ENCODE measurements around the gene EDEM2. TPM values are rescaled to one million over a fixed set of nuclear protein-coding genes. Genes with fewer than 3 reads are reported as not detected.

The EDEM2 gene
- total RNA-seq, 2 donors from 2014 or later = 24.6 to 25.3 TPM

DNA sequence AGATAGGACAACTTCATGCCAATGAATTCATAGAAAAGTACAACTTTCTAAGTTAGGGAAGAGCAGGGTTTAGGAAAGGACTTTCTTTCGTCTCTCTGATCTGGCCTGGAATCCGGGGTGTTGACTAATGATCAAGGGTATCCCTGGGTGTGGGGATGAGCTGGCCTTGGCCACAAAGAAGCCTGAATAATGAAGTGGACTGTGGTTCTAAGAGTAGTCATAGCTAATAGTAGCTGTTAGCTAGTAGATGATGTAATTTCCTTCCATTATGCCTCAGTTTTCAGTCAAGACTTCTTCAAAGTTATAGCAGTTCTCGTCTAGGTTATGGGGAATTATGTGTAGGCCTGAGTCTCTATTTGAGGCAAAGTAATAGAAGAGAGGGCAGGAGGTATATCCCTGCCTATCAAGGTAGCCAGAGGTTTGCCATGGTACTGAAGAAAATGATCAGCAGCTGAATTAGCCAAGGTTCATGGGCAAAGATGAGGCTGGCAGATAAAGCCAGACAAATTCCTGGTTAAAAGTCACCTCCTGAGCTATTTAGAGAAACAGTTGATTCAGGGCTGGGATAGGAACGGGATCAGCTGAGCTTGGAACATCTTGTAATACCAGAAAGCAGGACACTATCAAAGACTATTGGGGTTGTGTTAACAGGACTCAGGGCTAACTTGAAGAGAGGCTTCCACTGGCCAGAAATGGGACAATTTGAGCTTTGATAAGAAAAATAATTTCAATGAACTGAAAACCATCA lies 35.8 kb downstream of the EDEM2 start:
- Histone ChIP-seq H3K4me3 (no peak overlapping the region), H3K27ac (no peak overlapping the region), H3K27me3 (replicated peaks; ENCODE audit: insufficient read depth) (no peaks in the 10 kb centered on the region), H3K36me3 (peaks cover 16% of the 10 kb centered on the region), H3K4me1 (ENCODE audit: control insufficient read depth in 1 of 2, low read depth in 2 of 2) (peaks cover 0 to 4% of the 10 kb centered on the region in 2 donors), H3K9me3 (no peaks in the 10 kb centered on the region)
- ATAC-seq (ENCODE audit: insufficient number of reproducible peaks, low FRiP score, low read depth) (no peak), DNase-seq (ENCODE audit: low spot score) (no peak)
- TF ChIP-seq, protein P1, sequence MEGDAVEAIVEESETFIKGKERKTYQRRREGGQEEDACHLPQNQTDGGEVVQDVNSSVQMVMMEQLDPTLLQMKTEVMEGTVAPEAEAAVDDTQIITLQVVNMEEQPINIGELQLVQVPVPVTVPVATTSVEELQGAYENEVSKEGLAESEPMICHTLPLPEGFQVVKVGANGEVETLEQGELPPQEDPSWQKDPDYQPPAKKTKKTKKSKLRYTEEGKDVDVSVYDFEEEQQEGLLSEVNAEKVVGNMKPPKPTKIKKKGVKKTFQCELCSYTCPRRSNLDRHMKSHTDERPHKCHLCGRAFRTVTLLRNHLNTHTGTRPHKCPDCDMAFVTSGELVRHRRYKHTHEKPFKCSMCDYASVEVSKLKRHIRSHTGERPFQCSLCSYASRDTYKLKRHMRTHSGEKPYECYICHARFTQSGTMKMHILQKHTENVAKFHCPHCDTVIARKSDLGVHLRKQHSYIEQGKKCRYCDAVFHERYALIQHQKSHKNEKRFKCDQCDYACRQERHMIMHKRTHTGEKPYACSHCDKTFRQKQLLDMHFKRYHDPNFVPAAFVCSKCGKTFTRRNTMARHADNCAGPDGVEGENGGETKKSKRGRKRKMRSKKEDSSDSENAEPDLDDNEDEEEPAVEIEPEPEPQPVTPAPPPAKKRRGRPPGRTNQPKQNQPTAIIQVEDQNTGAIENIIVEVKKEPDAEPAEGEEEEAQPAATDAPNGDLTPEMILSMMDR (IDR thresholded peaks at IDR 0.05) = no peak

DNA sequence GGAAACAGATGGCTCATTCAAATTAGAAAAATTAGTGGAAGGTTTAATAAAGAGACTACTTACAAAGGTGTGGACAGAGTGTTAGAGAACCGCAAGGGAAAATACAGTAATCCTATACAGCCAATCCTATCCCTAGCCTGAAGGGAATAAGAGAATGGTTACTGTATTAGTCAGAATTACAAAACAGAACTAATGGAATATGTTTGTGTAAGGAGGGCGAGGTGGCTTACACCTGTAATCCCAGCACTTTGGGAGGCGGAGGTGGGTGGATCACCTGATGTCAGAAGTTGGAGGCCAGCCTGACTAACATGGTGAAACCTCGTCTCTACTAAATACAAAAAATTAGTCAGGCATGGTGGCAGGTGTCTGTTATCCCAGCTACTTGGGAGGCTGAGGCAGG lies 38.2 kb downstream of the EDEM2 start:
- Histone ChIP-seq H3K9me3 (no peaks in the 10 kb centered on the region), H3K27me3 (replicated peaks; ENCODE audit: insufficient read depth) (no peaks in the 10 kb centered on the region), H3K4me1 (ENCODE audit: control insufficient read depth in 1 of 2, low read depth in 2 of 2) (peaks cover 0 to 4% of the 10 kb centered on the region in 2 donors), H3K4me3 (no peak overlapping the region), H3K27ac (no peak overlapping the region), H3K36me3 (no peaks in the 10 kb centered on the region)
- DNase-seq (ENCODE audit: low spot score) (no peak), ATAC-seq (ENCODE audit: insufficient number of reproducible peaks, low FRiP score, low read depth) (no peak)
- TF ChIP-seq, protein P1 (IDR thresholded peaks at IDR 0.05) = no peak

DNA sequence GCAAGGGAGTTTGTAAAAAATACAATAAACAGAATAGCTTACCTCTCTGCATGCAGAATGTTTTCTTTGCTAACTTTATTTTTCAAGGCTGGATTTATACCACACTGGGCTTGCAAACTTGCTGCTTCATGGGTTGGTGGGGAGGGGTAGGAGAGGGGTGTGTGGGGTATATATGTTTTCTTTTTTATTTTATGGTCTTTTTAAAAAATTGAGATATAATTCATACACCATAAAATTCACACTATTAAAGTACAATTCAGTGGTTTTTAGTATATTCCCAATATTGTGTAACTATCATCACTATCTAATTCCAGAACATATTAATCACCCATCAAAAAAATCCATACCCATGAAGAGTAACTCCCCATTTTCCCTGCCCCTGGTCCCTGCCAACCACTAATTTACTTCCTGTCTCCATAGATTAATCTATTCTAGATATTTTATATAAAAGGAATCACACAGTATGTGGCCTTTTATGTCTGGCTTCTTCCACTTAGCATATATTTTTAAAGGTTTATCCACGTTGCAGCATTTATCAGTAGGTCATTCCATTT lies 40.2 kb downstream of the EDEM2 start:
- no peak overlapping the region for H3K27ac ChIP-seq
- no peak overlapping the region for H3K4me3 ChIP-seq
- DNase-seq (ENCODE audit: low spot score) (no peak), ATAC-seq (ENCODE audit: insufficient number of reproducible peaks, low FRiP score, low read depth) (no peak)
- peaks cover 0 to 4% of the 10 kb centered on the region in 2 donors for H3K4me1 ChIP-seq (ENCODE audit: control insufficient read depth in 1 of 2, low read depth in 2 of 2)
- H3K27me3 ChIP-seq (replicated peaks; ENCODE audit: insufficient read depth) = no peaks in the 10 kb centered on the region
- H3K36me3 ChIP-seq = no peaks in the 10 kb centered on the region
- TF ChIP-seq, protein P1 (IDR thresholded peaks at IDR 0.05) = no peak
- H3K9me3 ChIP-seq = no peaks in the 10 kb centered on the region

DNA sequence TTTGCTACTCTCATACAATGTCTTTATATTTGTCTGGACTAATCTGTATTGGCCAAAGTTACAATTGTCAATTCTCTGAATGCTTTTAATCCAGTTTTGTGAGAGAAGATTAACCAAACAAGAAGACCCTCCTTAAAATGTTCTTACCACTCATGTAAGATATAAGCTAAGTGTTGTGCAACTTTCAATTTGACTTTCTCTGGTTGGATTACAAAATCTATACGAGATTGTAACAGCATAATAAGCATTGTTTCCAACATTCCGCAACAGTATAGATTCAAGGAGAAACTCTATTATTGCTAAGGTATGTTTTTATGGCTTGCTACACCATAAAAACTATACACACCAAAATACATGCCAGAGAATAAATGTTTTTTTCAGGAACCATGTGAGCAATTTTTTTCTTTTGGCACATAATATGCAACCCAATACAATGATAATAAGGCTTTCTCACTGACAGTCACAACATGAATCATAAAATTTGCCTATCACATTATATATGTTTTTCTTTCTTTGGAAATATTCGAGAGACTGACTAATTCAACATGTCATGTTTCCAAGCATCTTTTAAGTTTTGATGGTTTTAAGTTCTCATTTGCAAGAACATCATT lies 42.3 kb downstream of the EDEM2 start:
- Histone ChIP-seq H3K4me3 (no peak overlapping the region), H3K36me3 (no peaks in the 10 kb centered on the region), H3K27me3 (replicated peaks; ENCODE audit: insufficient read depth) (no peaks in the 10 kb centered on the region), H3K4me1 (ENCODE audit: control insufficient read depth in 1 of 2, low read depth in 2 of 2) (no peaks in the 10 kb centered on the region), H3K27ac (no peak overlapping the region), H3K9me3 (no peaks in the 10 kb centered on the region)
- TF ChIP-seq, protein P1 (IDR thresholded peaks at IDR 0.05) = no peak
- DNase-seq (ENCODE audit: low spot score) = no peak
- ATAC-seq (ENCODE audit: insufficient number of reproducible peaks, low FRiP score, low read depth) = no peak

DNA sequence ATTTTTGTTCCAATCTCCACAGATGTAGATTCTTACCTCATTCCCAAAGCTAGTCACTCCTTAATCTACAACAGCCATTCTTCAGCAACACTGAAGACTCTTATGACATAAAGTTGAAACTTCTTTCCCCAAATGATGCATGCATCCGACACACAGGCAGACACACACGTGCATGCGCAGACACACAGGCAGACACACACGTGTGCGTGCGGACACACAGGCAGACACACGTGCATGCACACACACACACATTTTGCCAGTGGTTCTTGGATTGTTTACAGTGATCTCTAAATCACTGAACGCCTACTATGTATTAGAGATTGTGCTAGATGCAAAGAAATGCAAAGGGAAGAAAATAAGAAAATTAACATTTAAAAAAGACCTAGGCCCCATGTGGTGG lies 45.5 kb downstream of the EDEM2 start:
- TF ChIP-seq, protein P1 (IDR thresholded peaks at IDR 0.05) = no peak
- Histone ChIP-seq H3K9me3 (no peaks in the 10 kb centered on the region), H3K4me3 (no peak overlapping the region), H3K4me1 (ENCODE audit: control insufficient read depth in 1 of 2, low read depth in 2 of 2) (no peaks in the 10 kb centered on the region), H3K27me3 (replicated peaks; ENCODE audit: insufficient read depth) (no peaks in the 10 kb centered on the region), H3K27ac (no peak overlapping the region), H3K36me3 (no peaks in the 10 kb centered on the region)
- no peak for ATAC-seq (ENCODE audit: insufficient number of reproducible peaks, low FRiP score, low read depth)
- no peak for DNase-seq (ENCODE audit: low spot score)

All from thoracic aorta (tissue), 2 donors.